GM19023 (cell line): ENCODE results near the gene CIITA.
A peak's percentile ranks its signal among the peaks of the same experiment; 100 is the strongest.

Experiments used
- ATAC-seq: cut with Tn5 transposase; IDR thresholded peaks from one replicate; pipeline ENCODE4 v1.9.1; 2021; ENCODE audit warnings: mild to moderate bottlenecking, moderate library complexity; ENCODE audit not compliant: unreplicated experiment

Gene CIITA

GRCh38 chr16:10849736-10850477 is 27.1 kb upstream of the CIITA start:
- ATAC-seq = no peak

- no peak for ATAC-seq
Observed at GRCh38 chr16:10850478-10850850, 26.5 kb upstream of the CIITA start.

DNA sequence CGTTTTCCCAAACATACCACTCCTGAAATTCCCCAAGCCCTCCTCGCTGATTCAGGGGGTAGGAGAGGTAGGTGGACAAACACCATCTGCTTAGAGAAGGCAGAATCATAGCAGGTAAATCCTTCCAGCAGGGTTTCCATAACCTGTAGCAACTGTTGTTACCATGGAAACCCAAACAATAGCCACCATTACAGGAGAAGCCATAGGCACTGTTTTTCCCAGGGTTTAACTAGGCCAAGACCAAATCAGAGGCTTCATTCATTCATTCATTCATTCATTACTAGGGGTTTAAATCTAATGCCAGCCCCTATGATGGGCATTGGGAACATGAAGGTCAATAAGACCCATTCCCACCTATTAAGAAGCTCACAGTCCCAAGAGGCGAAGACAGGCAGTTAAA is 25.5 kb upstream of the CIITA start:
- ATAC-seq = no peak

GRCh38 chr16:10852286-10852685 is 24.7 kb upstream of the CIITA start:
- no peak for ATAC-seq

- ATAC-seq = no peak
Observed at GRCh38 chr16:10852948-10853347, 24.1 kb upstream of the CIITA start.

DNA sequence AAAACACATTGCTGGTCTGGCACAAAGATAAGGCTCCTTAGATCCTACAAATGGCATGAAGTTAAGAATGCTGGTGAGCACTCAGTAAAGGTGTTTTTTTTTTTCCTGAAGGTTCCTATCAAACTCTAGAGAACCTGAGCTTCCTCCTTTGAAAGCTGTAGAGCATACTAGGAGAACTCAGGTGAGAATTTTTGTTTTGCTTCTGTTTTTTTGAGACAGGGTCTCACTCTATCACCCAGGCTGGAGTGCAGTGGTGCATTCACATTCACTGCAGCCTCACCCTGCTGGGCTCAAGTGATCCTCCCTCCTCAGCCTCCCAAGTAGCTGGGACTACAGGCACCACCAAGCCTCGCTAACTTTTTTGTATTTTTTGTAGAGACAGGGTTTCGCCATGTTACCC is 21.0 kb upstream of the CIITA start:
- ATAC-seq = no peak

- ATAC-seq = no peak
Observed at GRCh38 chr16:10858203-10858602, 18.8 kb upstream of the CIITA start.

GRCh38 chr16:10859020-10859419 is 18.0 kb upstream of the CIITA start:
- ATAC-seq = no peak

DNA sequence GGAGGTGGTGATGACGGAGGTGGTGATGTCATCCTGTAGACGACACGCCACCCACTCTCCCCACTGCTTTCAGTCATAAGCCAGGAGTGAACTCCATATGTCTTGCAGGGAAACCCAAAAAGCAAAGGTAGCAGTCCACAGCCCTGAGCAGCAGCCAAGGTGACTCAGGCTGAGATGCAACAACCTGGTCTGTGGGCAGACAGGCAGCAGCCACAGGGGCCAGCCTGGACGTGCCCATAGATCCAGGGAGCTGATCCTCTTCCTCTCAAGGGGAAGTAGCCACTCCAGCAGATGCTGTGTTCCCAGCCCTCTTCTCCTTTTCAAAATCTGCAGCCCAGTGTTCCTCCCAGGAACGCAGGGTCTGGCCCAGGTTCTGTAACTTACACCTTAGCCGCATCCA is 17.3 kb upstream of the CIITA start:
- no peak for ATAC-seq

- no peak for ATAC-seq
Observed at GRCh38 chr16:10862438-10862837, 14.6 kb upstream of the CIITA start.

- ATAC-seq = no peak
Observed at GRCh38 chr16:10865991-10866966, 10.7 kb upstream of the CIITA start.

DNA sequence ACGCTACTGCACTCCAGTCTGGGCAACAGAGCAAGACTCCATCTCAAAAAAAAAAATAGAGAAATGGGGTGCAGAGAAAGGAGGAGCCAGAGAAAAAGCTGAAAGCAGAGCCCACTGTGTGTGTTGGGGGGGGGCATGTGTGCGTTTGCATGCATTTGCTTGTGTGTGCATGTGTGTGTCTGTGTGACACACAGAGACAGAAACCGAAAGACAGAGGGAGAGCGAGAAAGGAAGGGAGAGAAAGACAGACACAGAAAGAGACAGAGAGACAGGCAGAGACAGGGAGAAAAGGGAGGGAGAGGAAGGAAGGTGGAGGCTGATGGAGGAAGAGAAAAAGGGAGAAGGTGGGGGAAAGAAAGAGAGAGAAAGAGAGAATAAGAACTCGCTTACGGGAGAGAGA is 9.8 kb upstream of the CIITA start:
- ATAC-seq = no peak

DNA sequence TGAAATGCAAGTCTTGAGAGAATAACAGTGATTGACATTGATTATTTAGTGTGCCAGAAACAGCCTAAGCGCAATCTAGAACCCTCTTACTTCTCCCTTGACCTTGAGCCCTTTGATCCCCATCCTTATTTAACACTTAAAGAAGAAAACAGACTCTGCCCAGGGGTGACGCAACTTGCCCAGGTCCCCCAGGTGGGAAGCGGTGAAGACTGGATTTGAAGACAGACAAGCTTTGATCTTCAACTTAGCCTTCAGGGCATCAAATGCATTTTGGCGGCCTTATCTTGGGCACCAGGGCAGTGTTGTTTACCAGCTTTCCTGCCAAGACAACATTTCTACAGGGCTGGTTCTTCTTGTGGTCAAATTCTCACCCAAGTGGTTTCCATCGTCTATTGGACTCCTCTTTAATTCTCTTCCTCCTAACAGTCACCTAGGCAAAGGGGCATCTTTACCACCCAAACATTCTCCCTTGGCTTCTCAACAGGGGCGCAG is 8.9 kb upstream of the CIITA start:
- ATAC-seq = no peak

DNA sequence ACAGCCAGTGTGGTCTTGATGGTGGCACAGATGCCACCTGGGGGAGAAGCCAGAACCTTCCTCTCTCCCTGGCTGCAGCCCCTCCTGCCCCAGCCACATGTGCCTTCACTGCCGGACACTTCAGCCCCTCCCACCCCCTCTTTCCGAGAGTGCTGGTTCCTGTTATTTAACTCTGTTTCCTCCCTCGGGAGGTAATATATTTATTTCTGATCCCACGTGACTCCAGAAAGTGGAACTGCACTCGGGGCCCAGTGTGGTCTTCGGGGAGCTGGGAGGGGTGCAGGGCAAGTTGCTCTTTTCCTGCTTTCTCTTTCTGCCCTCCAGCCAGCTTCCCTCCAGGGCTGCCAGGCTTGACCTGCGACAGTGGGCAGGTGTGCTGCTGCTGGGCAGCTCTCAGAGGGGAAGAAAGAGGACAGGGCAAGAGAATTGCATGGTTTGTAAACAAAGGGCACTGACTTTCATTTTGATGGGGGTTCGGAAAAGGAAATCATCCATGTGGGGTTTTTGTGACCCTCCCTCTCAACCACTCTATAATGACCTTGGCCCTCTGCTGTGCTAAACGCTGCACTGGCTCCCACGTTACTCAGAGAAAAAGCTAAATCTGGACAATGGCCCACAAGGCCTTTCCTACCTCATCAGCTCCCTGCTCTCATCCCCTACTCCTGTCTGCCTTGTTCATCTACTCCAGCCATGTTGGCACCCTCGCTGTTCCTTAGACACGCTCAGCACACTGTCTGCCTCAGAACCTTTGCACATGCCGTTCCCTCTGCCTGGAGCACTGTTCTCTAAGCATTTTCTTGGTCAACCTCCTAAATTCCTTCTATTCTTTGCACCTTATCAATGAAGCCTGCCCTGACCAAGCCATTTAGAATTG is 8.2 kb upstream of the CIITA start:
- ATAC-seq = no peak

DNA sequence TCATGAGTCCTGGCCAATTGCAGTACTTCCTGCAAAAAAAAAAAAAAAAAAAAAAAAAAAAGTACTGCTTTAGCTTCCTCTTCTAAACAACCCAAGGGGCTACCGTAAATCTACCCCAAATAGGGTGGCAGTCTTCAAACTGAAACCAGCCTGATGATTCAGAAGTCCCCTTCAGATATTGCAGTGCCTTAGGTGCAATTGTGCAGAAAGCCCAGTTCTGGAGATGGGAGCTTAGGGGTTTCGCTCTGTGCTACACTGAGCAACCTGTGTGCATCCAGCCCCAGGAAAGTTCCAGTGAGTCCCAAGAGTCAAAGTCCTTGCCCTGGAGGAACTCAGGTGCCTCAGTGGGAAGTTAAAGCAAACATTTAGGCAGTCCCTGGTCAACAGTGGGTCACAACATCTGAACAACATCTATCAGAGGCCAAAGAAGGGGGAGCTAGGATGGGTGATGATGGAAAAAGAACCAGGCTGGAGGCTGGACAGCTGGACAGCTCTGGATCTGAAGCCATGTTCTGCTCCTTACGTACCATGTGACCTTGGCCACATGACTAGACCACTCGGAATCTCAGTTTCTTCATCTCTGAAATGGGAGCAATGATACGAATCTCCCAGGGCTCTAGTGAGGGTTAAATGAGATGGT is 6.7 kb upstream of the CIITA start:
- ATAC-seq = no peak

DNA sequence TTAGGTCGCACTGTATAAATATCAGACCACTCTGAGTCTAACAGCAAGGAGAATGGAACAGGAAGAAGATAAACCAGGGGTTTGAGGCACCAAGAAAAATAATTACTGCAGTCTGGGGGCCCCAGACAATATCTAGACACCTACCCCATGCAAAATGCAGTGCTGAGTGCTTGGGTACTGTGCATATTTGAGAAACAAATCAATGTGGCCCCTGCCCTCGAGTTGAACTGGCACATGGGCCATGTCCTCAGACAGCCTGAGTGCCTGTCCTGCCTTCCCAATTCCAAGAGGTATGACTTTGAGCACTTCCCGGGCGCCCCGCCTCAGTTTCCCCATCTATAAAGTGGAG is 6.2 kb upstream of the CIITA start:
- ATAC-seq = no peak

- peak; percentile 66 for ATAC-seq
Observed at GRCh38 chr16:10871157-10871991, 5.6 kb upstream of the CIITA start.

- no peak for ATAC-seq
Observed at GRCh38 chr16:10876315-10876714, 687 bp upstream of the CIITA start.

DNA sequence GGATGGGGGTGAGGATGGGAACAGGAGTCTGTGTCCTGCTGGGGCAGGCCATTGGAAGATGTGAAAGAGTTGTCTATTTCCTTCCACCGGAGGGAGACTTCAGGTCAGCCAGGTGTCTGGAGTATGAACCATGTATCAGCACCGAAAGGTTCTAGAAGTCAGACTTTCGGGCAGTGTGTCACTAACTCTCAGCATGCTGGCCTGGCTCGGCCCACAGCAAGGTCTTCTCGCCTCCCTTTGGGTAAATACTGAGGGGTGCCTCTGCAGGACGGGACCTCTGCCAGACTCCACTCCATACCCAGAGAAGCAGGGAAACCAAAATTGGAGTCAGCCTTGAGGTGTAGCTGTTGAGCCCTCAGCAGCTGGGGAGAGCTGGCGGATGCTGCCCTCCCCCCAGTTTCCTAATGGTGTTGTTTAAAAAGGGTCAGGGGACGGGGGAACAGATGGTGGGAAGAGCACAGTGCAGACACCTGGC is 507 bp downstream of the CIITA start:
- no peak for ATAC-seq

GRCh38 chr16:10878328-10878643 is 1.3 kb downstream of the CIITA start:
- no peak for ATAC-seq
